Measurements from ENCODE around the gene SLC48A1. TPM values are rescaled to one million over a fixed set of nuclear protein-coding genes. Genes with fewer than 3 reads are reported as not detected.

The SLC48A1 gene
- polyA plus RNA-seq, 1 of the 3 experiments (the other 2 are of a cell fraction) = 7.3 TPM

DNA sequence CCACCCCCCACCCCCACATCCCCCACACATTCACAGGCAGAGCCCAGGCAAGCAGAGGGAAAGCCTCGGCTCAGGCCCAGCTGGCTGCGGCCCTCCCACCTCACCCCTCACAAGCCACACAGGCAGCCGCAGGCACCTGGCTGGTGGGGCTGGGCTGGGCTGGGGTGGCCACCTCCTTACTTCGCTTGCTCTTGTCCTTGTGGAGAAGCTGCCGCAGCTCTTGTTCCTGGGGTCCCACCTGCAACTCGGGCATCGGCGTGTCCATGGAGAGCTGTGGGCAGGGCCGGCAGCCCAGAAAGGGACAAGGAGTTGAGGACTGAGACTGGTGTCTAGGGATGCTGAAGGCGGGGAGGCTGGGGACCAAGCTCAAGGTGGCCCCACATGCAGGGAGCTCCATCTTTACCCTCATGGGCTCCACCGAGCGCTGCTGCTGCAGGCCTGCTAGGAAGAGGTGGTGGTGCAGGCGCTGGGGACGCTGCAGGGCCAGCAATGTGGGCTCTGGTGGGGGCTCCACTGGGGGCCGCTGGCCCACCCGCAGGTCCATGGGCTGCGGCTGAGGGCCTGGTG lies 25.4 kb downstream of the SLC48A1 start:
- 98% methylated on average over 7 of the region's 17 CpGs for WGBS (ENCODE audit: low lambda C conversion rate)
- Histone ChIP-seq H3F3A (replicated peaks; ENCODE audit: insufficient read depth) (no peaks in the 10 kb centered on the region), H4K20me1 (ENCODE audit: insufficient read depth) (peaks cover 52% of the 10 kb centered on the region), H3K36me3 (replicated peaks in 1 of 2; ENCODE audit: control insufficient read depth in 1 of 2, insufficient read depth in 2 of 2, low read length in 1 of 2) (peaks cover 14 to 50% of the 10 kb centered on the region in 2 experiments), H3K79me2 (ENCODE audit: insufficient read depth) (peaks cover 56% of the 10 kb centered on the region), H3K4me3 (ENCODE audit: low read depth in 2 of 2, low read length in 1 of 2) (no peak overlapping the region), H2AFZ (ENCODE audit: low read depth) (no peak overlapping the region), H3K27me3 (ENCODE audit: insufficient read depth) (no peaks in the 10 kb centered on the region), H3K9ac (no peak overlapping the region), H3K27ac (ENCODE audit: low read depth in 2 of 2, low read length in 1 of 2) (no peak overlapping the region), H3K4me2 (no peak overlapping the region), H3K9me2 (no peaks in the 10 kb centered on the region), H3K4me1 (ENCODE audit: control insufficient read depth in 1 of 2, insufficient read depth in 2 of 2, low read depth in 1 of 2, low read length in 1 of 2) (peaks cover 12 to 31% of the 10 kb centered on the region in 2 experiments; a peak in 2 of 4 replicates), H3K9me3 (no peaks in the 10 kb centered on the region)
- ChIA-PET POLR2A (no interaction called here), CTCF (interaction anchor here (0.9 to 15.5 kb wide), 9 partner anchors 9 to 150 kb away, joined by 3 to 247 read pairs (median 7); no protein-coding TSS in a partner anchor)
- TF ChIP-seq, protein P1, sequence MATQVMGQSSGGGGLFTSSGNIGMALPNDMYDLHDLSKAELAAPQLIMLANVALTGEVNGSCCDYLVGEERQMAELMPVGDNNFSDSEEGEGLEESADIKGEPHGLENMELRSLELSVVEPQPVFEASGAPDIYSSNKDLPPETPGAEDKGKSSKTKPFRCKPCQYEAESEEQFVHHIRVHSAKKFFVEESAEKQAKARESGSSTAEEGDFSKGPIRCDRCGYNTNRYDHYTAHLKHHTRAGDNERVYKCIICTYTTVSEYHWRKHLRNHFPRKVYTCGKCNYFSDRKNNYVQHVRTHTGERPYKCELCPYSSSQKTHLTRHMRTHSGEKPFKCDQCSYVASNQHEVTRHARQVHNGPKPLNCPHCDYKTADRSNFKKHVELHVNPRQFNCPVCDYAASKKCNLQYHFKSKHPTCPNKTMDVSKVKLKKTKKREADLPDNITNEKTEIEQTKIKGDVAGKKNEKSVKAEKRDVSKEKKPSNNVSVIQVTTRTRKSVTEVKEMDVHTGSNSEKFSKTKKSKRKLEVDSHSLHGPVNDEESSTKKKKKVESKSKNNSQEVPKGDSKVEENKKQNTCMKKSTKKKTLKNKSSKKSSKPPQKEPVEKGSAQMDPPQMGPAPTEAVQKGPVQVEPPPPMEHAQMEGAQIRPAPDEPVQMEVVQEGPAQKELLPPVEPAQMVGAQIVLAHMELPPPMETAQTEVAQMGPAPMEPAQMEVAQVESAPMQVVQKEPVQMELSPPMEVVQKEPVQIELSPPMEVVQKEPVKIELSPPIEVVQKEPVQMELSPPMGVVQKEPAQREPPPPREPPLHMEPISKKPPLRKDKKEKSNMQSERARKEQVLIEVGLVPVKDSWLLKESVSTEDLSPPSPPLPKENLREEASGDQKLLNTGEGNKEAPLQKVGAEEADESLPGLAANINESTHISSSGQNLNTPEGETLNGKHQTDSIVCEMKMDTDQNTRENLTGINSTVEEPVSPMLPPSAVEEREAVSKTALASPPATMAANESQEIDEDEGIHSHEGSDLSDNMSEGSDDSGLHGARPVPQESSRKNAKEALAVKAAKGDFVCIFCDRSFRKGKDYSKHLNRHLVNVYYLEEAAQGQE (IDR thresholded peaks at IDR 0.05; ENCODE audit: low read depth, low read length) = no peak
- TF ChIP-seq TAF1 (IDR thresholded peaks at IDR 0.05; ENCODE audit: borderline replicate concordance, low read depth, low read length) (no peak), RFX5 (IDR thresholded peaks at IDR 0.05; ENCODE audit: low read length) (no peak), FOXJ3 (CRISPR knock-in tag; IDR thresholded peaks at IDR 0.05) (no peak)
- TF ChIP-seq, protein P2, sequence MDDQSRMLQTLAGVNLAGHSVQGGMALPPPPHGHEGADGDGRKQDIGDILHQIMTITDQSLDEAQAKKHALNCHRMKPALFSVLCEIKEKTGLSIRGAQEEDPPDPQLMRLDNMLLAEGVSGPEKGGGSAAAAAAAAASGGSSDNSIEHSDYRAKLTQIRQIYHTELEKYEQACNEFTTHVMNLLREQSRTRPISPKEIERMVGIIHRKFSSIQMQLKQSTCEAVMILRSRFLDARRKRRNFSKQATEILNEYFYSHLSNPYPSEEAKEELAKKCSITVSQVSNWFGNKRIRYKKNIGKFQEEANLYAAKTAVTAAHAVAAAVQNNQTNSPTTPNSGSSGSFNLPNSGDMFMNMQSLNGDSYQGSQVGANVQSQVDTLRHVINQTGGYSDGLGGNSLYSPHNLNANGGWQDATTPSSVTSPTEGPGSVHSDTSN (IDR thresholded peaks at IDR 0.05) = no peak
- DNase-seq = no peak

DNA sequence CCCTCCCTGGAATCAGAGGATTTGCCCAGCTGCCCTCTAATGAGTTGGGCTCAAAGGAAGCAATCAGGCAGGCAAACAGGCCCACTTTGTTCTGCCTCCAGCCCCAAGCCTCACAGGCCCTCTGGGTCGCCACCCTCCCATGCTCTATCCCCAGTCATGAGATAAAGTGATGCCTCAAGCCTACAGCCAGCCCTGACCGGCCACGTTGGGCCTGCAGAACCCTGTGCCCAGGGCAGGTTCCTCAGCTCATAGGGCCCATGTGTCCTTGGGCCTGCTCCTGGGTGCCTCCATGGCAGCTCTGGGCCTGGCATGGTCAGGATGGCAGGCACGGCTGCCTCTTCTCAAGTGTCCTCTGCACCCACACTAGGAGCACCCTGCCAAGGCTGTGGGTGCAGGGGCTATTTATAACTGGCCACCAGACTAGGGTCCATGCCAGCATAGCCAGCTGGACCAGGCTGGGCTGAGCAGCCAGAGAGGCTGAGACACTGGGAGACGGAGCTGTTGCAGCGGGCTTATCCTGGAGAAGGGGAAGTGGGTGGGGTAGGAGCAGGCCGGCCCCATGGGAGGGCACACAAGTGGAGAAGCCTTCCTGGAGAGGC lies 26.4 kb downstream of the SLC48A1 start:
- H3K4me1 ChIP-seq (ENCODE audit: control insufficient read depth in 1 of 2, insufficient read depth in 2 of 2, low read depth in 1 of 2, low read length in 1 of 2) = peaks cover 12 to 40% of the 10 kb centered on the region in 2 experiments; a peak in 2 of 4 replicates
- no peak overlapping the region for H3K4me3 ChIP-seq (ENCODE audit: low read depth in 2 of 2, low read length in 1 of 2)
- ChIA-PET CTCF (interaction anchor here (0.9 to 15.5 kb wide), 6 partner anchors 9 to 83 kb away, joined by 3 to 247 read pairs (median 14); no protein-coding TSS in a partner anchor), POLR2A (no interaction called here)
- H3K9me2 ChIP-seq = no peaks in the 10 kb centered on the region
- H3K79me2 ChIP-seq (ENCODE audit: insufficient read depth) = peaks cover 65% of the 10 kb centered on the region
- H3F3A ChIP-seq (replicated peaks; ENCODE audit: insufficient read depth) = no peaks in the 10 kb centered on the region
- no peak overlapping the region for H3K4me2 ChIP-seq
- H3K9me3 ChIP-seq = no peaks in the 10 kb centered on the region
- H3K9ac ChIP-seq = no peak overlapping the region
- WGBS (ENCODE audit: low lambda C conversion rate) = 100% methylated on average over 1 of the region's 7 CpGs
- peaks cover 62% of the 10 kb centered on the region for H4K20me1 ChIP-seq (ENCODE audit: insufficient read depth)
- H3K36me3 ChIP-seq (replicated peaks in 1 of 2; ENCODE audit: control insufficient read depth in 1 of 2, insufficient read depth in 2 of 2, low read length in 1 of 2) = peaks cover 17 to 47% of the 10 kb centered on the region in 2 experiments
- no peak overlapping the region for H2AFZ ChIP-seq (ENCODE audit: low read depth)
- no peak overlapping the region; a peak in 1 of 4 replicates for H3K27ac ChIP-seq (ENCODE audit: low read depth in 2 of 2, low read length in 1 of 2)
- DNase-seq = no peak
- H3K27me3 ChIP-seq (ENCODE audit: insufficient read depth) = no peaks in the 10 kb centered on the region
- TF ChIP-seq MXI1 (IDR thresholded peaks at IDR 0.05; ENCODE audit: low read depth, low read length) = no peak
- TF ChIP-seq, protein P3, sequence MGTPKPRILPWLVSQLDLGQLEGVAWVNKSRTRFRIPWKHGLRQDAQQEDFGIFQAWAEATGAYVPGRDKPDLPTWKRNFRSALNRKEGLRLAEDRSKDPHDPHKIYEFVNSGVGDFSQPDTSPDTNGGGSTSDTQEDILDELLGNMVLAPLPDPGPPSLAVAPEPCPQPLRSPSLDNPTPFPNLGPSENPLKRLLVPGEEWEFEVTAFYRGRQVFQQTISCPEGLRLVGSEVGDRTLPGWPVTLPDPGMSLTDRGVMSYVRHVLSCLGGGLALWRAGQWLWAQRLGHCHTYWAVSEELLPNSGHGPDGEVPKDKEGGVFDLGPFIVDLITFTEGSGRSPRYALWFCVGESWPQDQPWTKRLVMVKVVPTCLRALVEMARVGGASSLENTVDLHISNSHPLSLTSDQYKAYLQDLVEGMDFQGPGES (IDR thresholded peaks at IDR 0.05; ENCODE audit: low read depth, low read length) = no peak
- TF ChIP-seq CHD2 (IDR thresholded peaks at IDR 0.05; ENCODE audit: low read length, partially characterized antibody) = no peak
- TF ChIP-seq FOXJ3 (CRISPR knock-in tag; IDR thresholded peaks at IDR 0.05) = no peak
- TF ChIP-seq TEAD4 (IDR thresholded peaks at IDR 0.05; ENCODE audit: borderline replicate concordance, insufficient read depth) = no peak
- TF ChIP-seq, protein P4, sequence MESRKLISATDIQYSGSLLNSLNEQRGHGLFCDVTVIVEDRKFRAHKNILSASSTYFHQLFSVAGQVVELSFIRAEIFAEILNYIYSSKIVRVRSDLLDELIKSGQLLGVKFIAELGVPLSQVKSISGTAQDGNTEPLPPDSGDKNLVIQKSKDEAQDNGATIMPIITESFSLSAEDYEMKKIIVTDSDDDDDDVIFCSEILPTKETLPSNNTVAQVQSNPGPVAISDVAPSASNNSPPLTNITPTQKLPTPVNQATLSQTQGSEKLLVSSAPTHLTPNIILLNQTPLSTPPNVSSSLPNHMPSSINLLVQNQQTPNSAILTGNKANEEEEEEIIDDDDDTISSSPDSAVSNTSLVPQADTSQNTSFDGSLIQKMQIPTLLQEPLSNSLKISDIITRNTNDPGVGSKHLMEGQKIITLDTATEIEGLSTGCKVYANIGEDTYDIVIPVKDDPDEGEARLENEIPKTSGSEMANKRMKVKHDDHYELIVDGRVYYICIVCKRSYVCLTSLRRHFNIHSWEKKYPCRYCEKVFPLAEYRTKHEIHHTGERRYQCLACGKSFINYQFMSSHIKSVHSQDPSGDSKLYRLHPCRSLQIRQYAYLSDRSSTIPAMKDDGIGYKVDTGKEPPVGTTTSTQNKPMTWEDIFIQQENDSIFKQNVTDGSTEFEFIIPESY (IDR thresholded peaks at IDR 0.05; ENCODE audit: borderline replicate concordance, low read depth) = no peak
- no peak for TF ChIP-seq SMC3 (IDR thresholded peaks at IDR 0.05; ENCODE audit: low read depth, low read length)
- no peak for TF ChIP-seq ELF1 (IDR thresholded peaks at IDR 0.05)
- no peak for TF ChIP-seq GABPA (IDR thresholded peaks at IDR 0.05; ENCODE audit: low read depth)
- no peak for TF ChIP-seq TAF1 (IDR thresholded peaks at IDR 0.05; ENCODE audit: borderline replicate concordance, low read depth, low read length)
- TF ChIP-seq MEF2A (IDR thresholded peaks at IDR 0.05; ENCODE audit: borderline replicate concordance, low read depth) = no peak
- TF ChIP-seq, protein P5, sequence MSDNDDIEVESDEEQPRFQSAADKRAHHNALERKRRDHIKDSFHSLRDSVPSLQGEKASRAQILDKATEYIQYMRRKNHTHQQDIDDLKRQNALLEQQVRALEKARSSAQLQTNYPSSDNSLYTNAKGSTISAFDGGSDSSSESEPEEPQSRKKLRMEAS (IDR thresholded peaks at IDR 0.05; ENCODE audit: low read depth) = no peak
- TF ChIP-seq POLR2AphosphoS5 (IDR thresholded peaks at IDR 0.05; ENCODE audit: low read depth, low read length) = no peak
- TF ChIP-seq, protein P6, sequence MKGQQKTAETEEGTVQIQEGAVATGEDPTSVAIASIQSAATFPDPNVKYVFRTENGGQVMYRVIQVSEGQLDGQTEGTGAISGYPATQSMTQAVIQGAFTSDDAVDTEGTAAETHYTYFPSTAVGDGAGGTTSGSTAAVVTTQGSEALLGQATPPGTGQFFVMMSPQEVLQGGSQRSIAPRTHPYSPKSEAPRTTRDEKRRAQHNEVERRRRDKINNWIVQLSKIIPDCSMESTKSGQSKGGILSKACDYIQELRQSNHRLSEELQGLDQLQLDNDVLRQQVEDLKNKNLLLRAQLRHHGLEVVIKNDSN (IDR thresholded peaks at IDR 0.05; ENCODE audit: borderline replicate concordance, low read depth) = no peak

Data from SK-N-SH (cell line).